ENCODE measurements around the gene STAB2. TPM values are rescaled to one million over a fixed set of nuclear protein-coding genes. Genes with fewer than 3 reads are reported as not detected.

The STAB2 gene
- total and polyA plus RNA-seq, 2 of the 4 experiments (the other 2 are of a cell fraction) = not detected

DNA sequence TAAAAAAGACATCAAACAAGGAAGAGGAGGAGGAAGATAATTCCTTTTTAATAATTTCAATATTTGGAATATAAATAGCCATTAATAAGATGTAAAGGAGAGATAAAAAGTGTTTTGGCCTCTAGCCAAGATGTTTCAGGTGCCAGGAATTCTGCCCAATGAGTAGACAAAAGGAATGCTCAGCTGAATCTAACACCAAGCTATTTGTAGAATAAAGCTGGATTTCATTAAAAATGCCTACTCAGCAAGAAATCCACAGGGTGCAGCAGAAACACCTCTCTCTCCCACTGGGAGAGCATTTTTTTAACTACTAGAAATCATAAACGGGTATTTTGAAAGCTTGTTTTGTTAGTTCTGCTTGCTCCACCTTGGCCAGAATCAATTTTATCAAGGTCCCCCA, 4.1 kb upstream of the STAB2 start:
- Histone ChIP-seq H4K91ac (ENCODE audit: insufficient read depth, low read depth, low read length) (no peak overlapping the region), H3K4me2 (ENCODE audit: low read depth, low read length) (no peak overlapping the region), H3K4me3 (ENCODE audit: insufficient read depth, low read depth, low read length) (no peak overlapping the region), H3K27me3 (ENCODE audit: control insufficient read depth, insufficient read depth, low read length) (no peaks in the 10 kb centered on the region; the same call in 1 of the 2 replicates), H3K4me1 (ENCODE audit: control insufficient read depth, insufficient read depth, low read length) (no peaks in the 10 kb centered on the region), H2BK5ac (ENCODE audit: low read depth, low read length, poor library complexity, severe bottlenecking) (no peak overlapping the region), H2AFZ (replicated peaks; ENCODE audit: low read length, poor library complexity) (no peak overlapping the region), H3K9ac (ENCODE audit: low read depth, low read length) (no peak overlapping the region), H2AK9ac (replicated peaks; ENCODE audit: low read depth, low read length, poor library complexity) (no peak overlapping the region), H4K20me1 (ENCODE audit: insufficient read depth, low read length) (no peaks in the 10 kb centered on the region), H2AK5ac (ENCODE audit: low read depth, low read length) (no peak overlapping the region), H3K18ac (ENCODE audit: low read depth, low read length) (no peak overlapping the region), H4K5ac (ENCODE audit: low read depth, low read length) (no peak overlapping the region), H3K9me1 (ENCODE audit: insufficient read depth, low read length) (no peaks in the 10 kb centered on the region), H2BK15ac (ENCODE audit: low read depth, low read length) (no peak overlapping the region), H3K36me3 (ENCODE audit: control insufficient read depth, insufficient read depth, low read length) (no peaks in the 10 kb centered on the region), H2BK120ac (ENCODE audit: low read depth, low read length) (no peak overlapping the region), H3K9me3 (ENCODE audit: control insufficient read depth, insufficient read depth, low read length) (no peaks in the 10 kb centered on the region), H2BK20ac (ENCODE audit: low read depth, low read length) (no peak overlapping the region), H3K23ac (ENCODE audit: low read depth, low read length) (no peak overlapping the region), H3K4ac (ENCODE audit: low read depth, low read length) (no peak overlapping the region), H4K8ac (ENCODE audit: low read depth in 2 of 2, low read length in 2 of 2) (no peak overlapping the region), H3K79me1 (ENCODE audit: low read depth in 1 of 2, low read length in 2 of 2) (no peaks in the 10 kb centered on the region), H3K27ac (ENCODE audit: insufficient read depth, low read length) (no peak overlapping the region), H3K14ac (replicated peaks; ENCODE audit: low read depth, low read length) (no peak overlapping the region), H3K56ac (ENCODE audit: extremely low read depth, insufficient read depth, low read length) (no peak overlapping the region)
- in situ Hi-C loops (cut with MboI; ENCODE audit: low sequenced_read_pairs) = no loop called here
- intact Hi-C loops (cut with micrococcal nuclease) = no loop called here
- BruUV-seq (replicated peaks) = no TSS peak
- DNase-seq = no peak
- ChIA-PET POLR2A (ENCODE audit: unreplicated experiment) (no interaction called here), CTCF (interaction anchor here (0.6 kb wide), 1 partner anchor 287 kb away, joined by 5 read pairs; no protein-coding TSS in a partner anchor)
- TF ChIP-seq POLR2A (IDR thresholded peaks at IDR 0.05; ENCODE audit: low read depth, low read length) = no peak
- peak; percentile 98 for TF ChIP-seq MAFK (IDR thresholded peaks at IDR 0.05; ENCODE audit: low read depth, low read length)
- no peak for ATAC-seq (ENCODE audit: low read depth)
- no CpG with 5 or more reads among the region's 1 CpG for WGBS, 2 experiments (ENCODE audit: extremely low coverage in 2 of 2, insufficient read length in 1 of 2)
- dilution Hi-C loops (cut with HindIII; ENCODE audit: low sequenced_read_pairs, unreplicated experiment) = no loop called here
